ENCODE results near the gene GPR39. TPM values are rescaled to one million over a fixed set of nuclear protein-coding genes. Genes with fewer than 3 reads are reported as not detected.

Gene GPR39
- 1 to 10 TPM; 7.3 to 9.6 TPM for total RNA-seq

- DNase-seq, result peak in 2 of 4 donors; percentile 12 to 31
- no peaks in the 10 kb centered on the region for H3K9me3 ChIP-seq
Measured at GRCh38 chr2:132416723-132417395, at the start of gene GPR39. GPR39 (plus strand) TSS chr2:132416805.

GRCh38 chr2:132368191-132368590 lies 48.4 kb upstream of the GPR39 start:
- no peaks in the 10 kb centered on the region for H3K4me1 ChIP-seq
- intact Hi-C loops (cut with DNase I), result no loop called here
- H3K27me3 ChIP-seq, result no peaks in the 10 kb centered on the region
- WGBS, 2 donors, result 33 to 35% methylated on average over 2 of the region's 2 CpGs
- H3K4me3 ChIP-seq, result no peak overlapping the region
- no peak for ATAC-seq
- no peak overlapping the region for H3K27ac ChIP-seq
- DNase-seq, result no peak
- H3K9me3 ChIP-seq, result no peaks in the 10 kb centered on the region
- no peak for TF ChIP-seq POLR2A (IDR thresholded peaks at IDR 0.05)
- no peak for TF ChIP-seq CTCF (IDR thresholded peaks at IDR 0.05)
- no peaks in the 10 kb centered on the region for H3K36me3 ChIP-seq (replicated peaks in 1 of 2; ENCODE audit: insufficient read depth in 1 of 2, low read depth in 2 of 2)

More at GRCh38 chr2:132416723-132417395, at the start of gene GPR39:
- Histone ChIP-seq H3K4me3 (peak within 1 kb of the TSS; percentile 1 to 31), H3K4me1 (peaks cover 49% of the 10 kb centered on the region), H3K27ac (peak within 1 kb of the TSS; percentile 86 to 97 (median 95)), H3K36me3 (replicated peaks in 1 of 2; ENCODE audit: insufficient read depth in 1 of 2, low read depth in 2 of 2) (no peaks in the 10 kb centered on the region), H3K27me3 (no peaks in the 10 kb centered on the region)
- WGBS, 2 donors, result 22 to 40% methylated on average over 16 to 23 of the region's 23 CpGs
- intact Hi-C loops (cut with DNase I), result no loop called here
- peak; percentile 5 for ATAC-seq
- TF ChIP-seq POLR2A (IDR thresholded peaks at IDR 0.05) (no peak), CTCF (IDR thresholded peaks at IDR 0.05) (peak in 2 of 7 experiments; percentile 11 to 27)

GRCh38 chr2:132372276-132372675 lies 44.3 kb upstream of the GPR39 start:
- Histone ChIP-seq H3K27ac (no peak overlapping the region), H3K4me3 (no peak overlapping the region), H3K27me3 (no peaks in the 10 kb centered on the region), H3K36me3 (replicated peaks in 1 of 2; ENCODE audit: insufficient read depth in 1 of 2, low read depth in 2 of 2) (no peaks in the 10 kb centered on the region), H3K9me3 (no peaks in the 10 kb centered on the region), H3K4me1 (no peaks in the 10 kb centered on the region)
- TF ChIP-seq CTCF (IDR thresholded peaks at IDR 0.05) (no peak), POLR2A (IDR thresholded peaks at IDR 0.05) (no peak)
- ATAC-seq (no peak), DNase-seq (no peak)
- WGBS, 2 donors, result 85 to 90% methylated on average over 3 of the region's 3 CpGs
- intact Hi-C loops (cut with DNase I), result no loop called here

- intact Hi-C loops (cut with DNase I), result no loop called here
- Histone ChIP-seq H3K36me3 (replicated peaks in 1 of 2; ENCODE audit: insufficient read depth in 1 of 2, low read depth in 2 of 2) (no peaks in the 10 kb centered on the region), H3K4me3 (no peak overlapping the region), H3K27me3 (no peaks in the 10 kb centered on the region), H3K4me1 (no peaks in the 10 kb centered on the region), H3K9me3 (no peaks in the 10 kb centered on the region), H3K27ac (no peak overlapping the region)
- WGBS, 2 donors, result 66 to 78% methylated on average over 5 of the region's 5 CpGs
- no peak for ATAC-seq
- TF ChIP-seq POLR2A (IDR thresholded peaks at IDR 0.05), result no peak
- TF ChIP-seq CTCF (IDR thresholded peaks at IDR 0.05), result no peak
- no peak for DNase-seq
Measured at GRCh38 chr2:132373391-132374135, 43.0 kb upstream of the GPR39 start.

All from body of pancreas (tissue), 4 donors.